ENCODE results near the gene SERPINA9. TPM values are rescaled to one million over a fixed set of nuclear protein-coding genes. Genes with fewer than 3 reads are reported as not detected.

The SERPINA9 gene
- total RNA-seq, 1 donor from 2014 or later = not detected

GRCh38 chr14:94462763-94463572, 13.0 kb downstream of the SERPINA9 start:
- no peak for DNase-seq (ENCODE audit: low read depth in 2 of 2)

GRCh38 chr14:94462219-94462551, 13.8 kb downstream of the SERPINA9 start:
- DNase-seq (ENCODE audit: low read depth in 2 of 2) = no peak

GRCh38 chr14:94461526-94462218, 14.3 kb downstream of the SERPINA9 start:
- no peak for DNase-seq (ENCODE audit: low read depth in 2 of 2)

GRCh38 chr14:94460631-94461416, 15.2 kb downstream of the SERPINA9 start:
- no peak for DNase-seq (ENCODE audit: low read depth in 2 of 2)

GRCh38 chr14:94458558-94459205, 17.3 kb downstream of the SERPINA9 start:
- DNase-seq (ENCODE audit: low read depth in 2 of 2) = no peak

GRCh38 chr14:94458096-94458495, 17.9 kb downstream of the SERPINA9 start:
- DNase-seq (ENCODE audit: low read depth in 2 of 2) = no peak

- DNase-seq (ENCODE audit: low read depth in 2 of 2) = no peak
Observed at GRCh38 chr14:94455928-94456327, 20.1 kb downstream of the SERPINA9 start.

- DNase-seq (ENCODE audit: low read depth in 2 of 2) = no peak
Observed at GRCh38 chr14:94451826-94452225, 24.2 kb downstream of the SERPINA9 start.

- DNase-seq (ENCODE audit: low read depth in 2 of 2) = no peak
Observed at GRCh38 chr14:94451091-94451771, 24.8 kb downstream of the SERPINA9 start.

GRCh38 chr14:94450722-94451090, 25.3 kb downstream of the SERPINA9 start:
- DNase-seq (ENCODE audit: low read depth in 2 of 2) = no peak

- no peak for DNase-seq (ENCODE audit: low read depth in 2 of 2)
Observed at GRCh38 chr14:94449930-94450329, 26.1 kb downstream of the SERPINA9 start.

- no peak for DNase-seq (ENCODE audit: low read depth in 2 of 2)
Observed at GRCh38 chr14:94448071-94448808, 27.8 kb downstream of the SERPINA9 start.

GRCh38 chr14:94447206-94447605, 28.8 kb downstream of the SERPINA9 start:
- DNase-seq (ENCODE audit: low read depth in 2 of 2) = no peak

- no peak for DNase-seq (ENCODE audit: low read depth in 2 of 2)
Observed at GRCh38 chr14:94446126-94446525, 29.9 kb downstream of the SERPINA9 start.

- DNase-seq (ENCODE audit: low read depth in 2 of 2) = no peak
Observed at GRCh38 chr14:94445003-94445402, 31.0 kb downstream of the SERPINA9 start.

- DNase-seq (ENCODE audit: low read depth in 2 of 2) = no peak
Observed at GRCh38 chr14:94441531-94442205, 34.3 kb downstream of the SERPINA9 start.

GRCh38 chr14:94441130-94441529, 34.9 kb downstream of the SERPINA9 start:
- no peak for DNase-seq (ENCODE audit: low read depth in 2 of 2)

- DNase-seq (ENCODE audit: low read depth in 2 of 2) = no peak
Observed at GRCh38 chr14:94439453-94440057, 36.4 kb downstream of the SERPINA9 start.

- no peak for DNase-seq (ENCODE audit: low read depth in 2 of 2)
Observed at GRCh38 chr14:94428610-94429009, 47.4 kb downstream of the SERPINA9 start.
